NCI-H2029 treated with DMSO at 0.1 percent for 48 hours (cell line): ENCODE measurements around the gene MSH5.
"Not testable (repeated sequence)": the region's sequence is repeated elsewhere in the genome, so short reads cannot be mapped to it uniquely, and the experiment has no call there.

Experiments used
- DNase-seq: peaks from one replicate; lab custom pipeline; 2025; lab: John Stamatoyannopoulos, UW

The MSH5 gene

GRCh38 chr6:31801031-31801927 is 61.5 kb downstream of the MSH5 start:
- DNase-seq = not testable (repeated sequence)

- DNase-seq = no peak
These were observed 66.2 kb downstream of the MSH5 start for GRCh38 chr6:31805939-31806469.

GRCh38 chr6:31806470-31807272 is 66.9 kb downstream of the MSH5 start, which contains the start of gene LSM2:
Gene LSM2, minus strand, starts transcription at chr6:31806966. Its CDS starts 209 bp downstream, at chr6:31806757.
- DNase-seq = peak; percentile 88

GRCh38 chr6:31808599-31808998 is 68.8 kb downstream of the MSH5 start:
- not testable (repeated sequence) for DNase-seq

GRCh38 chr6:31811645-31812044 is 71.8 kb downstream of the MSH5 start:
- DNase-seq = no peak
